Tibial nerve (tissue), 3 donors: ENCODE data around the gene CEP250.
"Not testable (repeated sequence)": the region's sequence is repeated elsewhere in the genome, so short reads cannot be mapped to it uniquely, and the experiment has no call there.

ENCODE experiments used
- CTCF ChIP-seq, 5 experiments: fragments of 200-600 bp in 3 of 5; fragments of 450-650 bp in 2 of 5; sonication (generic) in 3 of 5; IDR thresholded peaks; one replicate each; pipeline ENCODE4 v1.5.1; 2016 to 2019; ENCODE audit warnings: antibody characterized with exemption in 5 of 5, mild to moderate bottlenecking in 3 of 5, moderate library complexity in 2 of 5
- POLR2A ChIP-seq, 2 donors: fragments of 450-650 bp; IDR thresholded peaks; one replicate each; pipeline ENCODE4 v1.6.1; 2017; ENCODE audit warnings: antibody characterized with exemption in 2 of 2, mild to moderate bottlenecking in 2 of 2, moderate library complexity in 2 of 2

DNA sequence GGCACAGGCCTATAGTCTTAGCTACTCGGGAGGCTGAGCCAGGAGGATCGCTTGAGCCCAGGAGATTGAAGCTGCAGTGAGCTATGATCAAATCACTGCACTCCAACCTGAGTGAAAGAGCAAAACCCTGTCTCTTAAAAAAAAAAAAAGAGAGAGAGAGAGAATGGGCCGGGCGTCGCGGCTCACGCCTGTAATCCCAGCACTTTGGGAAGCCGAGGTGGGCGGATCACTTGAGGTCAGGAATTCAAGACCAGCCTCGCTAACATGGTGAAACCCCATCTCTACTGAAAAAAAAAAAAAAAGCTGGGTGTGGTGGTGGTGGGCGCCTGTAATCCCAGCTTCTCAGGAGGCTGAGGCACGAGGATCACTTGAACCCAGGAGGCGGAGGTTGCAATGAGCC lies 5.5 kb upstream of the CEP250 start:
- TF ChIP-seq CTCF, POLR2A (IDR thresholded peaks at IDR 0.05): not testable (repeated sequence)
